ENCODE data around the gene HTT. TPM values are rescaled to one million over a fixed set of nuclear protein-coding genes. Genes with fewer than 3 reads are reported as not detected.

The HTT gene
- total RNA-seq: 66.5 TPM

DNA sequence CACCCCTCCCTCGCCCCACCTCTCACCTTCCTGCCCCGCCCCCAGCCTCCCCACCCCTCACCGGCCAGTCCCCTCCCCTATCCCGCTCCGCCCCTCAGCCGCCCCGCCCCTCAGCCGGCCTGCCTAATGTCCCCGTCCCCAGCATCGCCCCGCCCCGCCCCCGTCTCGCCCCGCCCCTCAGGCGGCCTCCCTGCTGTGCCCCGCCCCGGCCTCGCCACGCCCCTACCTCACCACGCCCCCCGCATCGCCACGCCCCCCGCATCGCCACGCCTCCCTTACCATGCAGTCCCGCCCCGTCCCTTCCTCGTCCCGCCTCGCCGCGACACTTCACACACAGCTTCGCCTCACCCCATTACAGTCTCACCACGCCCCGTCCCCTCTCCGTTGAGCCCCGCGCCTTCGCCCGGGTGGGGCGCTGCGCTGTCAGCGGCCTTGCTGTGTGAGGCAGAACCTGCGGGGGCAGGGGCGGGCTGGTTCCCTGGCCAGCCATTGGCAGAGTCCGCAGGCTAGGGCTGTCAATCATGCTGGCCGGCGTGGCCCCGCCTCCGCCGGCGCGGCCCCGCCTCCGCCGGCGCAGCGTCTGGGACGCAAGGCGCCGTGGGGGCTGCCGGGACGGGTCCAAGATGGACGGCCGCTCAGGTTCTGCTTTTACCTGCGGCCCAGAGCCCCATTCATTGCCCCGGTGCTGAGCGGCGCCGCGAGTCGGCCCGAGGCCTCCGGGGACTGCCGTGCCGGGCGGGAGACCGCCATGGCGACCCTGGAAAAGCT, at the start of gene HTT, which contains the start of gene HTT-AS:
TSS of gene HTT (plus strand) at position 604 of the 768 bp plus-strand sequence. CDS start at position 749, 145 bp downstream.
TSS of gene HTT-AS (minus strand) at position 461 of the 768 bp plus-strand sequence.

DNA sequence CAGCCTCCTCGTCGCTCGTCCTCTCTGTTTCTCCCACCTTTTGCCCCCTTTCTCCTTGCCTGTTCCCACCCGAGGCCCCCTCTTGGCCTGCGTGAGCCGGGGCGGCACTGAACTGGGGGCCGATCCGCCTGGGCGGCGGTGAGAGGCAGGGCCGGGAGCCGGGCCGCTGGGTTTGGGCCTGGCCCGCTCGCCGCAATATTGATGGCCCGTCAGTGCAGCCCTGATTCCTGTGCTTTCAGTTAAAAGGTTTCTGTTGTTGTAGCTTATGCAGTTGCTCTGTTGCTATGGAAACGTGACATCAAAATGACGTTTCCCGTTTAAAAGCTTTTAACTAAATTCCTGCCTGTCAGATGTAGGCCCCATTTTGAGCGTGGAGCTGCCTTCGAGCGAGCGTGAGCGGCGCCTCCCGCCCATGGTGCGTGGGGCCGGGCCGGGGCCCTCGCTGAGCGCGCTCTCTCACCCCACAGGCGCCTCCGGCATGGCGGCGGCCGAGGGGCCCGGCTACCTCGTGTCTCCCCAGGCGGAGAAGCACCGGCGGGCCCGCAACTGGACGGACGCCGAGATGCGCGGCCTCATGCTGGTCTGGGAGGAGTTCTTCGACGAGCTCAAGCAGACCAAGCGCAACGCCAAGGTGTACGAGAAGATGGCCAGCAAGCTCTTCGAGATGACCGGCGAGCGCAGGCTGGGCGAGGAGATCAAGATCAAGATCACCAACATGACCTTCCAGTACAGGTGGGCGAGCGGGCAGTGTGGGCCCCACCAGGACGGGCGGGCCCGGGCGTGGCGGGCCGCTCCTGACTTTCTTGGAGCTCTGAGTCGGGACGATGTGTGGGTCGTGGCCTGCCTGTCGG, 174.6 kb downstream of the HTT start, which contains the start of gene MSANTD1:
TSS of gene MSANTD1 (plus strand) at position 349 of the 851 bp plus-strand sequence. CDS start at position 413, 64 bp downstream.

DNA sequence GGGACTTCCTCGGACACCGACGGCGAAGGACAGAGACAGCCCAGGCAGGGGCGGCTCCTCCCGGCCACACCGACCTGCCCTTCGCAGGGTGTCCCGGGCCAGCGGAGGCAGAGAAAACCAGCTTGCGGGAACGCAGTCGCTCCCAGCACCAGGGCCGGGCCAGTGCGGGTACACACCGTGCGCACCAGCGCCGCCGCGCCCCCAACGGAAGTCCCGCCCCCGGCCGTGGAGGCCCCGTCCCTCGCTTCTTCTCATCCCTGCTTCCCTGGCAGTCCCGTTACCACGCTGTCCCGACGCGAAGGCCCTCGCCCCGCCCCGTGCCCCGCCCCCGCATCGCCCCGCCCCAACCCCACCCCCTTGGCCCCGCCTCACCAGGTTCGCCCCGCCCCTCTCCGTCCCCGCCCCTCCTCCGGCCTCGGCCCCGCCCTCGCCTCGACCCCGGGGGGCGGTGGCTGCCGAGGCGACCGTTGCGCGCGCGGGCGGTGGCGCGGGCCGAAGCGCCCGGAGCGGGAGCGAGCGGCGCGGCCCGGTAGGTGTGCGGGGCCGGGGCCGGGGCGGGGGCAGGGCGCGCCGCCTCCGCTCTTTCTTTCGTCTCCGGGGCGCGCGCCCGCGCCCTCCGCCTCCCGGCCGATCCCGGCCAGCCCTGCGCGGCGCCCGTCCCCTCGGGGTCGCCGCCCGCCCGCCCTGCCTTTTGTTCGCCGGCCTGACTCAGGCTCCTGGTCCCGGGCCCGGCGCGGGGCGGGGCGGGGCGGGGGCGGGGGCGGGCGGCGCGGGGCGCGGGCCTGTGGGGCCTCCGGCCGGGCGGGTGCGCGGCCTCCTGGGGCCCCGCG, 218.3 kb downstream of the HTT start, which contains the start of gene RGS12:
TSS of gene RGS12 (plus strand) at position 451 of the 830 bp plus-strand sequence. CDS start 23,150 bp downstream, outside the sequence.

Small RNAs within 50 kb of the gene (small RNA-seq; reads per million reads assigned to genes)
- gene RF02134 (ENCODE audit: low replicate concordance): not detected
- gene RF02135 (ENCODE audit: low replicate concordance): not detected
- gene RNU6-204P (ENCODE audit: low replicate concordance): not detected

Other genes with a start within 250 kb of the HTT start
- 282 TPM for gene ADD1, start 230.8 kb upstream of the HTT start, total RNA-seq
- 14.7 TPM for gene NOP14, start 111.3 kb upstream of the HTT start, total RNA-seq
- gene GRK4, start 111.1 kb upstream of the HTT start, total RNA-seq: 6.7 TPM
- not detected for gene HTT-AS, start 143 bp upstream of the HTT start, total RNA-seq
- 0.99 TPM for gene MSANTD1, start 174.5 kb downstream of the HTT start, total RNA-seq
- 75.4 TPM for gene RGS12, start 218.3 kb downstream of the HTT start, total RNA-seq

All from metanephros (tissue), 2 donors.